Stimulated activated CD8-positive, alpha-beta memory T cell treated with anti-CD3 and anti-CD28 coated beads, Interleukin-2, amount 100 ng/mL, for 48 hours (primary cell): Measurements from ENCODE around the gene LAMC2.
"Not testable (repeated sequence)": the region's sequence is repeated elsewhere in the genome, so short reads cannot be mapped to it uniquely, and the experiment has no call there.

Source experiments
- DNase-seq, 2 donors: peaks; one replicate each; pipeline ENCODE4 v3.0.0-alpha.2; 2020; ENCODE audit warnings: low read depth in 2 of 2

LAMC2 gene

DNA sequence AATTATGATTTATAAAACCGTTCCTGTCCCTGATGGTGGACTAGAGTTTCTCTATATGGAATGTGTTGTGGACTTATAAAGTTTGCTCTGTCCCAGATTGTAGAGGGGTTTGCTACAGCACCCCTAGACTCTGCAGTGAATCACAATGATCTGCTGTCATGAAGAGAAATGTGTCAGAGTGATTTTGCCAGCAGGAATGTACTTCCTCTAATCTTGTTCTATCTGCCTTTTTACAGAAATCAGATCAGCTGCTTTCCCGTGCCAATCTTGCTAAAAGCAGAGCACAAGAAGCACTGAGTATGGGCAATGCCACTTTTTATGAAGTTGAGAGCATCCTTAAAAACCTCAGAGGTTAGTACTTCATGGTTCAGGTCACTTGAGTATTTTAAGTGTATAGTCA is 52.0 kb downstream of the LAMC2 start:
- DNase-seq: no peak

DNA sequence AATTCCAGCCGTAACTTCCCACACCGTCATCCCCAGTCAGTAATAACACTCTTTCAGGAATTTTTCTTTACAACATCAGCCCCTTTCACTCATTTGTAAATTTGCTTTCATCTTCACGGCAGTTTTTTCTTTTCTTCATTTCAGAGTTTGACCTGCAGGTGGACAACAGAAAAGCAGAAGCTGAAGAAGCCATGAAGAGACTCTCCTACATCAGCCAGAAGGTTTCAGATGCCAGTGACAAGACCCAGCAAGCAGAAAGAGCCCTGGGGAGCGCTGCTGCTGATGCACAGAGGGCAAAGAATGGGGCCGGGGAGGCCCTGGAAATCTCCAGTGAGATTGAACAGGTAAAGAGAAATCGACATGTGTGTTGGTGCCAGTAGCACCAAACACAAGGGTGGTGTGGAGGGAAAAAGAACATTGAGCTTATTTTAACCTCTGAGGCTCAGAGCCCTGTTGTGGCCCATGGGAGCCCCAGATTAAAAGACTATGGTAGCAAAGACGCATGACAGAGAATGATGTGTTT is 53.2 kb downstream of the LAMC2 start:
- no peak for DNase-seq

DNA sequence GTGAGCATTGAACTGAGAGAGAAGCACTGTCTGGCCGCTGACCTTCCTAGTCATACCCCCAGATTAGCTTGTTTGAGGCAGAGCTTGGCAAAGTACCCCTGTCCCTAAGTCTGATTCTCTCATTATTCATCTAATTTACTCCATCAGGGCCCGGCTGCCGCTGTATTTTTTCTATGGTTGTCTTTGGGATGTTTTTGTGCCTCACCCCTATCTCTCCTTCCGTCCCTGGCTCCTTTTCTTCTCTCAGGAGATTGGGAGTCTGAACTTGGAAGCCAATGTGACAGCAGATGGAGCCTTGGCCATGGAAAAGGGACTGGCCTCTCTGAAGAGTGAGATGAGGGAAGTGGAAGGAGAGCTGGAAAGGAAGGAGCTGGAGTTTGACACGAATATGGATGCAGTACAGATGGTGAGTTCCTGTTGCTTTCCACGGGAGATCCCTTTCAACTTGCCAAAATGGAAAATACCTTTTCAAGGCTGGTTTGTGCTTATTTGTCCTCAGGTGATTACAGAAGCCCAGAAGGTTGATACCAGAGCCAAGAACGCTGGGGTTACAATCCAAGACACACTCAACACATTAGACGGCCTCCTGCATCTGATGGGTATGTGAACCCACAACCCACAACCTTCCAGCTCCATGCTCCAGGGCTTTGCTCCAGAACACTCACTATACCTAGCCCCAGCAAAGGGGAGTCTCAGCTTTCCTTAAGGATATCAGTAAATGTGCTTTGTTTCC is 53.9 kb downstream of the LAMC2 start:
- no peak for DNase-seq

DNA sequence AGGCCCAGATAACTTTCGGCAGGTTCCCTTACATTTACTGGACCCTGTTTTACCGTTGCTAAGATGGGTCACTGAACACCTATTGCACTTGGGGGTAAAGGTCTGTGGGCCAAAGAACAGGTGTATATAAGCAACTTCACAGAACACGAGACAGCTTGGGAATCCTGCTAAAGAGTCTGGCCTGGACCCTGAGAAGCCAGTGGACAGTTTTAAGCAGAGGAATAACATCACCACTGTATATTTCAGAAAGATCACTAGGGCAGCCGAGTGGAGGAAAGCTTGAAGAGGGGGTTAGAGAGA is 54.4 kb downstream of the LAMC2 start:
- DNase-seq: no peak

DNA sequence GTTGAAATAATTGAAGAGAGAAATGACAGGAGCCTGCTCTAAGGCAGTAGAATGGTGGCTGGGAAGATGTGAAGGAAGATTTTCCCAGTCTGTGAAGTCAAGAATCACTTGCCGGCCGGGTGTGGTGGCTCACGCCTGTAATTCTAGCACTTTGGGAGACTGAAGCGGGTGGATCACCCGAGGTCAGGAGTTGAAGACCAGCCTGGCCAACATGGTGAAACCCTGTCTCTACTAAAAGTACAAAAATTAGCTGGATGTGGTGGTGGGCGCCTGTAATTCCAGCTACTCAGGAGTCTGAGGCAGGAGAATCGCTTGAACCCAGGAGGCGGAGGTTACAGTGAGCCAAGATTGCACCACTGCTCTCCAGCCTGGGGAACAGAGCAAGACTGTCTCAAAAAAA is 54.8 kb downstream of the LAMC2 start:
- DNase-seq: not testable (repeated sequence)

DNA sequence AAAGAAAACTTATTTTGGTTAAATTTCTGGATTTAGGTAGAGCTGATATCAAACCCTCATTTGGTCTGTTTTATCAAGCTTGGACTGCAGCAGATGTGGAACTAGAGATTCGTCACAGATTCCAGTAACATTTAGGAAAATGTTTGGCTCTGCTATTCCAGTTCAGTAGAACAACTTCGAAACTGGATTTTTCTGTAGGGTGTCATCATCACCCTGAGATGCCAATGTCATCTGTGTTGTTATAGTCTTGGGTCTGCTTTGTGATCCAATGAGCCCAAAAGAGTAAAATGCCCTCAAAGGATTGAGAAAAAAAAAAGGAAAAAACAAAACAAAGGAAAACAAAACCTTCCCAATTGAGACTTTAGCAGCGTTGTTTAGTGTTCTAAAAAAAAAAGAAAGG is 55.4 kb downstream of the LAMC2 start:
- DNase-seq: no peak

DNA sequence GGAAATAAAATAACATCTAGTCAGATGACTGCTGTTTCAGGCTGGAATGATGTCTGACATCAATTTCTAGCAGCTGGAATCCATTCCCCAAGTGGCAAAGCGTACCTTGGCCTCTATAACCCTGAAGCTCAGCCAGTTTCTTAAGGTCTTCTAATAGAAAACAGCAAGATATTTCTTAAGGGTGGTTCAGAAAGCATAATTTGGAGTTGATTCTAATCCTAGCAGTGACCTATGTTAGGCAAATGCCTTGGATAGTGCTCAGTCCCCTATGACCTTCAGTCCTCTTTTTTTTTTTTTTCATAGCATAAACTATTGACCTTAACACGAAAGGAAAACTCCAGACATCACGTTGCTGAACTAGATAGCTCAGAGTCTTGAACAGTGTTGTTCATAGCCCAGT is 56.5 kb downstream of the LAMC2 start:
- DNase-seq: no peak

DNA sequence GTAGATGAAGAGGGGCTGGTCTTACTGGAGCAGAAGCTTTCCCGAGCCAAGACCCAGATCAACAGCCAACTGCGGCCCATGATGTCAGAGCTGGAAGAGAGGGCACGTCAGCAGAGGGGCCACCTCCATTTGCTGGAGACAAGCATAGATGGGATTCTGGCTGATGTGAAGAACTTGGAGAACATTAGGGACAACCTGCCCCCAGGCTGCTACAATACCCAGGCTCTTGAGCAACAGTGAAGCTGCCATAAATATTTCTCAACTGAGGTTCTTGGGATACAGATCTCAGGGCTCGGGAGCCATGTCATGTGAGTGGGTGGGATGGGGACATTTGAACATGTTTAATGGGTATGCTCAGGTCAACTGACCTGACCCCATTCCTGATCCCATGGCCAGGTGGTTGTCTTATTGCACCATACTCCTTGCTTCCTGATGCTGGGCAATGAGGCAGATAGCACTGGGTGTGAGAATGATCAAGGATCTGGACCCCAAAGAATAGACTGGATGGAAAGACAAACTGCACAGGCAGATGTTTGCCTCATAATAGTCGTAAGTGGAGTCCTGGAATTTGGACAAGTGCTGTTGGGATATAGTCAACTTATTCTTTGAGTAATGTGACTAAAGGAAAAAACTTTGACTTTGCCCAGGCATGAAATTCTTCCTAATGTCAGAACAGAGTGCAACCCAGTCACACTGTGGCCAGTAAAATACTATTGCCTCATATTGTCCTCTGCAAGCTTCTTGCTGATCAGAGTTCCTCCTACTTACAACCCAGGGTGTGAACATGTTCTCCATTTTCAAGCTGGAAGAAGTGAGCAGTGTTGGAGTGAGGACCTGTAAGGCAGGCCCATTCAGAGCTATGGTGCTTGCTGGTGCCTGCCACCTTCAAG is 57.3 kb downstream of the LAMC2 start:
- no peak for DNase-seq

DNA sequence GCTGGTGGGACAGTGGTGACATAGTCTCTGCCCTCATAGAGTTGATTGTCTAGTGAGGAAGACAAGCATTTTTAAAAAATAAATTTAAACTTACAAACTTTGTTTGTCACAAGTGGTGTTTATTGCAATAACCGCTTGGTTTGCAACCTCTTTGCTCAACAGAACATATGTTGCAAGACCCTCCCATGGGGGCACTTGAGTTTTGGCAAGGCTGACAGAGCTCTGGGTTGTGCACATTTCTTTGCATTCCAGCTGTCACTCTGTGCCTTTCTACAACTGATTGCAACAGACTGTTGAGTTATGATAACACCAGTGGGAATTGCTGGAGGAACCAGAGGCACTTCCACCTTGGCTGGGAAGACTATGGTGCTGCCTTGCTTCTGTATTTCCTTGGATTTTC is 58.4 kb downstream of the LAMC2 start:
- DNase-seq: no peak

DNA sequence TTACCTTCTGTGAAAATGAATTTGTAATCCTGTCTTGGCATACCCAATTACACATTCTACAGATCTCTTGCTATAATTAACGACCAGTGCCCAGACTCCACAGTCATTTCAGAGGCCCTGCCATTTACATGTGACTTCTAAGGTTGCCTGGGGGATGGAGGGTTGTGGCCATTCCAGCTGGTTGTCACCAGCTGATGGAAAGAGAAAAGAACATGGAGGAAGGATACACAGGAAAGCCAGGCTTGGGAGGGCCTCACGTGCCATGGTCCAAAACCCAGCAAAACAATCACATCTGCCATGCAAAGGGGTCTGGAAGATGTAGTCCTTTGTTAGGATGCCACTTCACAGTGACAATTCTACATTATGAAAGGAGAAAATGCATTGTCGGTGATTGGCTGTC is 59.3 kb downstream of the LAMC2 start:
- no peak for DNase-seq

DNA sequence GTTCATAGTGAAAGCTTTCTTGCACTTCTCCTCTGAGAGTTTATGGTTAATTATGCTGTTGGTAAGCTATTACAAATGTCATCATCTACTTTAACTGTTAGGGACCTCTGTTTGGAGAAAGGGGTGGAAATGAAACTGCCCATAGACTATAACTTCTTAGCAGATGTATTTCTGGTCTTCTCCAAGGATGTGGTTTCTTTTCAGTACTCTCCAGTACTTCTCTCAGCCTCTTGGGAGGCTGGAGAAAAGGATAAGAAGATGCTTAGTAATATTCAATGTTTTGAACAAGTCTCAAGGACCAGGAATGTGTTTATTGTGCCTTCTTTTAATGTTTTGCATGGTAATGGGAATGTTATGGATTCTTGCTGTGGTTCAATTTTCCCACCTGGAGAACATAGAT is 60.4 kb downstream of the LAMC2 start:
- DNase-seq: no peak

DNA sequence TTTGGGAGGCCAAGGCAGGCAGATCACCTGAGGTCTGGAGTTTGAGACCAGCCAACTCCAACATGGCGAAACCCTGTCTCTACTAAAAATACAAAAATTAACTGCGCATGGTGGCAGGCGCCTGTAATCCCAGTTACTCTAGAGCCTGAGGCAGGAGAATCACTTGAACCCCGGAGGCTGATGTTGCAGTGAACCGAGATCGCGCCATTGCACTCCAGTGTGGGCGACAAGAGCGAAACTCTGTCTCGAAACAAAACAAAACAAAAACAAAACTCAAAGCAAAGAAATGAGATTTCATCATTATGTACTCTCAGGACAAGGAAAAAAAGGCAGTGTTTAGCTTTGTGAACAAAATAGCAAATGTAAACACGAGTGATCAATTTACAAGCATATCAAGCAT is 61.0 kb downstream of the LAMC2 start:
- DNase-seq: no peak

DNA sequence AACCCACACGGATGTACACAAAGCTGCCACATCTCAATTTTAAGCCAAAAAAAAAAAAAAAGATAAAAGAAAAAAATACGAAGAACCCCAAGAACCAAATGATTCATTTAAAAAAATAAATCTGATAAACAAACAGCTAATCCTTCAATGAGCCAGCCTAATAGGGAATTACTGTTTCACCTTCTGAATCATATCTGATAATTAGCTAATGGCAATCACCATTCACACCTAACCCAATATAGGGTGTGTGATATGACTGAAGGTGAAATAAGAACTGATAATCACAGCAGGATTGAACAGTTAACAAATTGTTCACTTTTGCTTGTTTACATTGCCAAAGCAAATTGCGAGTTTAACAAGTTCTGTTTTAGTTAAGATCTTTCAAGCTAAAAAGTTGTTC is 61.4 kb downstream of the LAMC2 start:
- no peak for DNase-seq

DNA sequence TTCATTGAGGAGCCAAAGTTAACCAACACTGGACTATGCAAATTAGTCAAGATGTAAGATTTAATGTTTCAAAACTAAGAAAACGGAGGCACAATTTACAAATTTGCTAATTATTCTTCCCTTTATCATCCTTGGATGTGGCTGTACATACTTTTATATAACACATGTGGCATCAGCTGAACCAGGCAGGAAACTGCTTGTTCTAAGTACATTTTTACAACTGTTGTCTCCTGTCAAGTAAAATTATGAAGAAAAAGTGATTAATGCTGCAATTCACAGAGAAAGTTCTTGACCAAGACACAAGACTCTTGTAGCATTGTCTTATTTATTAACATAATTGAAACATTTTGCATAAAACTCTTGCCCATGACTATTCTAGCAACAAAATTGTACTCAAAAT is 61.9 kb downstream of the LAMC2 start:
- DNase-seq: no peak

DNA sequence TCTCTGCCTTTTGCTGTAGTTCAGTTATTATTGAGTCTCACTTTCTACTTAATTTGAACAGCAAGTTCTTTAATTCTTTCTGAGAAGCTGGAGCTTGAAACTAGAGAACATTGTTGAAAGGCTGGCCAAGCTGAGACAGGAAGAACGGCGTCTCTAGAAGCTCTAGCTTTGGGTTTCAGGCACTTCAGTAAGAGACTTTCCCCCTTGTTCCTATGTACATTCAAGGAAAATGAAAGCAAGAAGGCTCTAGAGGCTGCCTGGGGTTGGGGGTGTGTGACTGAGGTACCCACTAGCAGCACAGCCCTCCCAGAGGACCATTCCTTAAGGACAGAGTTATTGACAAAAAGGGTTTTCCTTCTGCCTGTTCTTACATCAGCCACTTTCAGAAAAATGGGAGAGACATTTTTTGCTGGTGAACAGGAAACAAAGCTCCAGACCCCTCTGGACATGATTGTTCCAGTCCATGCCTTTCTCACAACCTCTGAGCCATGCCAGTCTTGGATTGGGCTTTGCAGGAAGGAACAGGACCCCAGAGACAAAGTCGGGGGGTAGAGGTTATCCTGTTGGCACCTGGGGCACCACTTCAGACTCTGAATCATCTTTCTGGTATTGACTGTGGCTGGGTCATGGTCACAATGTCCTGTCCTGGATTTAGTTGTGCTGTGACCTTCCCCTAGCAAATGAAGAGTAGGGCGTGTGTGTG is 63.1 kb downstream of the LAMC2 start:
- DNase-seq: no peak

DNA sequence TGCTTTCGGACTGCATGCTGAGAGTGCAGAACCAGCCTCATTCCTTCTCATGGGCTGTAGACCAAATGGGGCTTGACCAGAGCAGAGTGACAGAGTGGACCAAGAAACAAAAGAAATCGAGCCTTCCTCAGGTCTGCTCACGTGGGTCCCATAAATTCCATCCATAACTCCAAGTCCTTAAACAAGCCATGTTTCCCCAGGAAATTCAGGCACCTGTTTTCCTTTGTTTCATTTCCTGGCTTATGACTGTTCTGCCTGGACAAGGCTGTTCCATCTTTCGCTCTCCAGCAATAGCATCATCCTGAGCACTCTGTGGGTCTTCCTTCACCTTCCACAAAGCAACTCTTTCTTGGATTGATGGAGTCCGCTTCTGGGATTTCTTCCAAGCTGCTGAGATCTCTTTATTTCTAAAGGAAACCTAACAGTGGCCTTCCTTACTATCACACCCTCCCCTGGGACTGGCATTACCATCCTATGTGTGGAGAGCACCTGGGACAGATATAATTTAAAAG is 63.9 kb downstream of the LAMC2 start:
- no peak for DNase-seq

DNA sequence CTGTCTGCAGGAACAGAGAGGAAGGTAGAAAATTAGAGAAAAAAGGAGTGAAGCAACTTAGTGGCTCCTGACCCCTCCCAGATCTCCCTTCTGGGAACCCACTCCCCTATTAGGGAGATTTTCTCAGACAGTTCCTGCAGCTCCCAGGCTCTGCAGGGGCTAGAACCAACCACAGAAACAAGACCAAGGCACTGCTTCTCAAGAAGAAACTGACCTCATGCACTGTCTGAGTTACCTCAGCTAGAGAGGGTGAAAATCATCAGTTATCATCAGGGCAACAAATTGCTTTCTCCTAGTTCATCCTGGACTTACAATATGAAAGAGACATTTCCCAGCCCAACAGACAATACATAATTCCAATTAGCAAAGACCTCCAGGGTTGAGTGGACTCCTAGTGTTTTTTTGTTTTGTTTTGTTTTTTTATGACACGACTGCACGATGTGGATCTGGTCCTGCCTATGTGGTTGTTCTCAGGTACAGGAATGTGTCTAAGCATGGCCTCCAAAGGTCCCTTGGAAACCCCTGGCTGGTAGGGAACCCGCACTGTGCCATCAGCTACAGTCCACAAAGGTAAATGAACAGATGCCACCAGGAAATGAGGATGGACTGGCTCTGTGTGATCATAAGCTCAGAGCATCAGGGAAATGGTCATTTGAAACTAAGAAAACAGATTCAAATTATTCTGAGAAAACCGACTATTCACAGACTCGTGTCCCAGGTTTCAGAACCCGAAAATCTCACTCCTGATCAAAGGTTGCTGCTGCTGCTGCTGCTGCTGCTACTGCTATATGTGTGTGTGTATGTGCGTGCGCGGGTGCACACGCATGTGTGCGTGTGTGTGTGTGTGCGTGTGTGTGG is 65.3 kb downstream of the LAMC2 start:
- no peak for DNase-seq

DNA sequence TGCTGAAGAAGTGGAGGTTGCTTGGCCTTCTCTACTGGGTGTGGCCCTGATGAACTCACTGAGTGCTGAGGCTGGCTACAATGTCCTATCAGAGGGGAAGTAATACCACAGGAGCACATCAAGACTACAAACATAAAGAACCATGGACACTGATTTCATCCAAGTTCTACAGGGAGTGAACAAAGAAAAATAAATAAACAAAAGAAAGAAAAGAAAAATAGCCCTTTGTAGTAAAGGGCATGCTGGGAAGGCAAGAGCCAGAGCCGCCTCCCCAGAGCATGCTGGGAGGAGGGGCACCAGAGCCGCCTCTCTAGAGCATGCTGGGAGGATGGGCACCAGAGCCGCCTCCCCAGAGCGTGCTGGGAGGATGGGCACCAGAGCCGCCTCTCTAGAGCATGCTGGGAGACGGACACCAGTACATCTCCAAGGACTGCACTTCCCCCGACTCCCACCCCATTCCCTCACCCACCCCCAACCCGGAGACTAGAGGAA is 65.9 kb downstream of the LAMC2 start:
- DNase-seq: no peak

DNA sequence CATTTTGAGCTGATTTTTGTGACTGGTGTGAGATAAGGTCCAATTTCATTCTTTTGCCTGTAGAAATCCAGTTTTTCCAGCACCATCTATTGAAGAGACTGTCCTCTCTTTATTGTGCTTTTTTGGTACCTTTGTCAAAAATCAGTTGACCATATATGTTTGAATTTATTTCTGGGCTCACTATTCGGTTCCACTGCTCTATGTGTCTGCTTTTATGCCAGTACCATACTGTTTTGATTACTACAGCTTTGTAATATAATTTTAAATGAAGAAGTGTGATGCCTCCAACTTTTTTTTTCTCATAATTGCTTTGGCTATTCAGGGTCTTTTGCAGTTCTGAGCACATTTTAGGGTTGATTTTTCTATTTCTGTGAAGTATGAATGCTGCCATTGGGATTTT is 69.0 kb downstream of the LAMC2 start:
- DNase-seq: no peak

DNA sequence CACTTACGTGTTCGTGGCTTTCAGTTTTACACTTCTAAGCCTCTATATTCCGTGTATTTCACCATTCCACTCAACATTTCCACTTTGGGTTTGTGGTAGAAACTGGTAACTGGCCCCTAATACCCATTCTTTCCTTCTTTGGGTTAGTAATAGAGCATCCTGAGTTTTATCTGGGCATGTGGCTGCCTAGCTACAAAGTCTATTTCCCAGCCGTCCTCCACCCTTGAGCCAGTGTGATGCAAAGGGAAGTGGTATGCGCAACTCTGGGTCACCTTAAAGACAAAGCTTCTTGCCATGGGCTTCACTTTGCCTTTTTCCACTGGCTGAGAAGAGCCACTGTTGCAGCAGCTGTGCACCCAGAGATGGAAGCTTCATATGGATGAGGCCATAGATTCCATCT is 73.9 kb downstream of the LAMC2 start:
- DNase-seq: no peak

DNA sequence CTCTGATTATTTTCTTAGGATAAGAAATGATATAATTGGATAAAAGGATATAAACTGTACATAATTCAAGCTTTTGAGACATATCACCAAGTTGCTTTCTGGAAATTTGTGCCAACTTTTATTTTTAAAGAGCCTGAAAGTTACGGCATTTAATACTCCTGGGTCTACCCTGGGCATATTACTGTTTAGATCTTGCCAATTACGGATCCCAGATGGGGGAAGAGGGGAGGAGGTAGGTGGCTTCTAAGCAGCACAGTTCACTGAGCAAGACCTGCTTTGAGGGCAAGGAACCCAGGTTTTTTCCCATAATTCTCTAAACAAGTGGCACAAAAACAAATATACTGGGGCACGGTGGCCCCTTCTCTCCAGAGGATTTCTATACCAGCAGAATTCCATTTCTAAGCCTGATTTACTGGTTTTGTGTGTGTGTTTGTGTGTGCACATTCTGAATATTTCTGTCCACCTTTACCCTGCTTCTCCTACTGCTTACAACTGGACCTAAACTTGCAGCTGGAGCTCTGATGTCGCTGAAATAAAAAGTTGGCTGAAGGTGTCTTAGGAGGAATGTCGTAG is 76.7 kb downstream of the LAMC2 start:
- no peak for DNase-seq
